LNCaP clone FGC (cell line): Measurements from ENCODE around the gene HOXB3.

ENCODE experiments used
- DNase-seq: peaks from one replicate; pipeline ENCODE4 v3.0.0-alpha.2; 2011; ENCODE audit warnings: low read depth
- H3K4me3 ChIP-seq: 2 replicates; pipeline ENCODE4 v1.5.1; 2011; ENCODE audit warnings: mild to moderate bottlenecking, low read depth, low read length, control low read depth
- TF ChIP-seq, protein P1 (sequence below): IDR thresholded peaks from 2 replicates; pipeline ENCODE4 v1.5.1; 2012; ENCODE audit warnings: mild to moderate bottlenecking; ENCODE audit not compliant: control insufficient read depth, insufficient read depth; ENCODE audit errors: extremely low read depth

Gene HOXB3

DNA sequence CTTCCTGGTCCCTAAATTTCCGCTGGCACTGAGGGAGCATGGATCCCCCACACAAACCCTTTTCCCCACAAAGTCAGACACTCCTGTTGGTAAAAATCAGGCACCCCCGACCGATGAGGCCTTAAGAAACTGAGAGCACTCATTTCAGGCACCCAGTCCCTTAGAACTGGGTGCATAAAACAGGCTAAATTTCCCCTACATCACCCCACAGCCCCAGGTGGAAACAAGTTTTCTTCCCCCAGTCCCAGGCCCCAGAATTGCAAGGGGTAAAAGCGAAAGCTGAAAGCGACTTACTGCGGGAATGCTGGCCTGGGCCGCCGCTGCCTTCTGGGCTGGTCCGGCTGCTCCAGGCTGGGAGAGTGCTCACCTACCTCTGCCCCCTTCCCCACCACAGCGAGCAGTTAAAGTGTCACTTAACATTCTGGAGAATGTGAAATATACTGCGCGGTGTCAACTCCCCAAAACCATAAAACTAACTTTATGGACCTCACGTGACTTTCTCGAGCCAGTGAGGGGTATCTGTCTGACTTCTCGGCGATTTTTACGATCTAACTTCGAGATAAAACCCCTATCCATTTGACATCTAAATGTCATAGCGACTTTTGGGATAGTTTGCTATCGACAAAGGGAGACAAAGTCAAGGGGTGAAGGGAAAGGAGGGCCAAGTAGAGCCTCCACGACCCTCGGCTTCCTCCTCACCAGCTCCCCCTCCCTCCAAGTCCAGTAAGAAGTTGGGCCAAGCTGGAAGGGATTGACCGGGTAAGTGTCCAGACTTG lies at the start of gene HOXB3:
HOXB3 (minus strand) TSS at position 411 of the 776 bp plus-strand sequence. CDS start 37,767 bp downstream, outside the sequence.
- H3K4me3 ChIP-seq: no peak within 1 kb of the TSS
- DNase-seq: no peak
- TF ChIP-seq, protein P1, sequence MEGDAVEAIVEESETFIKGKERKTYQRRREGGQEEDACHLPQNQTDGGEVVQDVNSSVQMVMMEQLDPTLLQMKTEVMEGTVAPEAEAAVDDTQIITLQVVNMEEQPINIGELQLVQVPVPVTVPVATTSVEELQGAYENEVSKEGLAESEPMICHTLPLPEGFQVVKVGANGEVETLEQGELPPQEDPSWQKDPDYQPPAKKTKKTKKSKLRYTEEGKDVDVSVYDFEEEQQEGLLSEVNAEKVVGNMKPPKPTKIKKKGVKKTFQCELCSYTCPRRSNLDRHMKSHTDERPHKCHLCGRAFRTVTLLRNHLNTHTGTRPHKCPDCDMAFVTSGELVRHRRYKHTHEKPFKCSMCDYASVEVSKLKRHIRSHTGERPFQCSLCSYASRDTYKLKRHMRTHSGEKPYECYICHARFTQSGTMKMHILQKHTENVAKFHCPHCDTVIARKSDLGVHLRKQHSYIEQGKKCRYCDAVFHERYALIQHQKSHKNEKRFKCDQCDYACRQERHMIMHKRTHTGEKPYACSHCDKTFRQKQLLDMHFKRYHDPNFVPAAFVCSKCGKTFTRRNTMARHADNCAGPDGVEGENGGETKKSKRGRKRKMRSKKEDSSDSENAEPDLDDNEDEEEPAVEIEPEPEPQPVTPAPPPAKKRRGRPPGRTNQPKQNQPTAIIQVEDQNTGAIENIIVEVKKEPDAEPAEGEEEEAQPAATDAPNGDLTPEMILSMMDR: no peak

DNA sequence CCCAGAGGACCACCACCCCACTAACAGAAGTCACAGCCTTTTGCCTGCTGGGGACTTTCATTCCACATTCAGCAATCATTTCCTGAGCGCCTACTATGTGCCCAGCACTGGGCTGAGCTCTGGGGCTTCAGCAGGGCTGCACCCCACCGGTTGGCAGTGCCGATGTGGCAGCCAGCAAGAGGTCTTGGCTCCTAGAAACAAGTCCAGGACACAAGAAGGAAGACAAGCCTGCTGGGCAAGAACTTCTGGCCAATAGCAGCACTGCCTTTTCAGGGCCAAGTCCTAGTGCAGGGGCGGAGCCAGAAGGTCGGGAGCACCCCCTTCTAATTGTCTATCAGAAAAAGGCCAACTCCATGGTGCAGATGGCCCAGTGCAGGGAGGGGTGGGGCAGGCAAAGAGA lies 49.1 kb upstream of the HOXB3 start:
- TF ChIP-seq, protein P1: no peak
- DNase-seq: no peak
- H3K4me3 ChIP-seq: no peak overlapping the region

DNA sequence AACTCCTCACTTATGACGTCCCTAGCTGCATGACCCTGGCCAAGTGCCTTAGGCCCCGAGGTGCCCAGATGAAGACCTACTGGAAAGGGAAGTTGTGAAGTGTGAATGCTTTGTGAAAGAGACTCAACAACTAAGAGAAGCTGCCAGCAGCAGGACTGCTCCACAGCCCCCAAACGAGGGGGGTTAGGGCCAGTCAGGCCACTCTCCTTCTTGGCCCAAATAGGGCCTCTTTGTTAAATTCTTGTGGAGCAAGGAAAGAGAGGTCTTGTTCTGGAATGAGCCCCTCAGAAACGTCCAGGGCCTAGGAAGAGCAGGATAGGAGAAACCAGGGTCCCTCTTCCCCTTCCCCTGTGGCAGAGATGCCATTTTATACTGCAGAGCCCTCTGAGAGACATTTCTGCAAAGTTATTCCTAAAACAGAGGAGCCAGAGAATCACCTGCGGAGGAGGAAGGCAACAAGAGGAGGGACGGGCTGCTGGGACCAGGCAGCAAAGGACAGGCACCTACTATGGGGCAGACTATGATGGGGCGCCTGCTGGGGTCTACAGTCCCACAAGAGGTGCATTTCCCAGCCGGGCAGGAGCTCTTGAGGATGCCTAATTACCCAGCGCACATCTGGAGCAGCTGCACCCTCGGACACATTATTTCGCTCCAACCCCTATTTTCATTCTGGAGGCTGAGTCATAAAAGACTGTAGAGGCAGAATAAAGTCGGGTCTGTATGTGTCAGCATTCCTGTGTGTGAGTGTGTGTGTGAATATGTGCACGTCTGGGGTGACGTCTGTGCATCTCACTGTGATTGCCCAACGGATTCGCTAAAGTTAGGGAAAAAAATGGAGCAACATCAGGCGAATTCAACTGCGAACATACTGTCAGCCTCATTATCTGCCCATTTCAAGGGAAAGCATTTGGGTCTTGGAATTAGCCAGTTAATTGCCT lies 47.6 kb upstream of the HOXB3 start:
- H3K4me3 ChIP-seq: no peak overlapping the region
- TF ChIP-seq, protein P1: no peak
- no peak for DNase-seq

DNA sequence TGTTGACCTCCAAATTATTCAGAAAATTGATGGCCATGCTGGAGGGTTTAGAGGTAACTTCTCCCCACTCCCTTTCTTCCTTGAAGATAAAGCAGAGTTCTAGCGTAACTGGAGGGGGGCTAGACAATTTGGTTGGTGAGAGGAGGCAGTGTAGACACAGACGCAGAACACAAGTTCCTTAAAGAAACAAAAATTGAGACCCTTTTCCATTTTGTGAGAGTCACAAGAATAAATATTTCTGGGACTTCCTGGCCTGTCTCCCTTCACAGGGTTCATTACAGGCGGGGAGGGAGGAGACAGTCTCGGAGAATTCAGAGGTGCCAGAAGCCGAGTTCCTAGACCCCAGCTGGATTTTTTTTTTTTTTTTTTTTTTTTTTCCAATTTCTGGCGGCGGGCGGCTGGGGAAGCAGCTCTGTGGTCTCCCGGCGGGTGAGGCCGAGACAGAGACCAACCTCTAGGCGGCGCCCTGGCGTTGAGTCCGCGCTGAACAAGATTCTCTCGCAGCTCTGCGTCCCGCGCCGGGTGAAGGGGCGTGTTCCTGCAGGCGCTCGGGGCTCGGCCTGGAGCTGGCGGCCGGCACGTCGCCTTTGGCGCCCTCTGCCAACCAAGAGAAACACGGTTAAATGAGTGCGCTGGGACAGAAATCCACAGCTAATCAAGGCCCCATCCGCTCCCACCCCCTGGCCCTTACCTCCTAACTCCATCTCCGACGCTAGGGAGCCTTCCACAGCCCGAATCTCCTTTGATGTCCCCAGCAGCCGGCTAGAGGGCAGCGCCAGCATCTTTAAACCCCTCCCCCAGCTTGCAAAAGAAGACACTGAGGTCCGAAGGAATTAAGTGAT lies 46.4 kb upstream of the HOXB3 start:
- no peak for DNase-seq
- no peak overlapping the region for H3K4me3 ChIP-seq
- TF ChIP-seq, protein P1: peak; percentile 58

DNA sequence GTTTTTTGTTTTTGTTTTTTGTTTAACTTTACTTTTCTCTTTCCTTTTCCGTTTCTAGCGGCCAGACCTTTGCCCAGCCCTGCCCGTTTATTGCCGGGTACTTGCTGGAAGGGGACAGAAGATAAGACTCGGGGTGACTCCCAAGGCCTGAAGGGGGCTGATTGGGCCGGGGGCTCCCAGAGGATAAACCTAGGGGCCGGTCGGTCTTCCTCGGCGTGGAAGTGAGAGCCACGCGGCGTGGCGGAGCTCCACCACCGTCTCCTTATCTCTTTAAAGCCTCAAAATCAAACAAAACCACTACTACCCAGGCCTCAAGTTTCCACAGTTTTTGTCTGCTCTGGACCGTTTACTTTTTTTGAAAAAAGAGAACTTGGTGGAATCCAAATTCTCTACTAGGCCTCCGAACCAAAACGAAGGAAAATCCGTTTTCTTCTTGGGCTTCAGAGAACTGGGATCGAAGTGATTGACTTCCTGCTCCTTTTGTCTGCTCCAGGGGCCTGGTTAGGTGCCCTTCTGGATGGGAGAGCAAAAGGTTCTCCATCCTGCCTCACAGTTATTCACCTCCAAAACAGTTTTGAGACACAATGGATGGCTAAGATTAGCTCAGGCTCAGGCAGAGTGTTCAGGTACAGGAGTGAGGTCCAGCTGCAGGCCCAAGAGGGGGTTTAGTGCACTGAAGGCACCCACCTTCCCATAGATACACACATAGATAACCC lies 44.6 kb upstream of the HOXB3 start:
- no peak for DNase-seq
- no peak overlapping the region for H3K4me3 ChIP-seq
- TF ChIP-seq, protein P1: no peak

DNA sequence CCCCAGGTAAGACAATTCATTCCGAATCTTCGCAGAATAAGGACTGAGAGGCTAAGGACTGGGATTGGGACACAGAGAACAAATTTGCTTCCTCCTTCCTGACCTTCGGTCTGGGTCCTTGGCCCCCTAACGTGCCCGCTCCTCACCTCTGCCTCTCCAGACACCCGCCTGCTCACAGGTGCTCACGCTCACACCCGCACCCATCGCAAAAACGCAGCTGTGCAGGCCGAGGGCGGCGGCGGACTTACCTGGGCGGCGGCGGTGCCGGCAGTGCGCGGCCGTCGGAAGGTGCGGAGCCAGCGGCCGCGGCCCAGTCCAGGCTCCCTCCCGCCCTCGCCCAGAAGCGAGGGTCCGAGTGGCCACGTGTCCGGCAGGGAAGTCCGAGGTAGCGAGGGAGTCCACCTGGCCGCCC lies 43.2 kb upstream of the HOXB3 start:
- TF ChIP-seq, protein P1: no peak
- no peak overlapping the region for H3K4me3 ChIP-seq
- DNase-seq: no peak
